A549 (cell line): ENCODE results near the gene WWP2. TPM values are rescaled to one million over a fixed set of nuclear protein-coding genes. Genes with fewer than 3 reads are reported as not detected.

Experiments
- ATAC-seq, 2 experiments: fragments of 200-7000 bp in 1 of 2; fragments of >200 bp in 1 of 2; cut with Nextera tagmentation in 1 of 2; cut with Tn5 transposase in 1 of 2; 3 replicates each; pipeline versions ENCODE4 v1.8.0 to v1.9.1; 2018 to 2020; ENCODE audit warnings: mild to moderate bottlenecking in 1 of 2, moderate library complexity in 1 of 2
- CTCF ChIA-PET: fragments of 300-600 bp; sonication (Branson Sonifier 250); formaldehyde crosslinking; extraction: SDS; loops from one replicate; lab custom pipeline; 2021; ENCODE audit warnings: antibody characterized with exemption, inconsistent platforms; lab: Yijun Ruan, JAX
- POLR2A ChIA-PET: fragments of 350-600 bp; formaldehyde crosslinking; extraction: SDS; loops from one replicate; lab custom pipeline; 2021; ENCODE audit warnings: antibody characterized with exemption, inconsistent platforms; lab: Yijun Ruan, JAX
- DNase-seq, 2 experiments: peaks; one replicate each; pipeline versions ENCODE4 v3.0.0 to v3.0.0-alpha.2; 2011 to 2016; ENCODE audit warnings: low read depth in 1 of 2, low spot score in 1 of 2
- FAIRE-seq: peaks from 2 replicates; lab custom pipeline; 2011; peaks lifted over from hg19 to GRCh38; lab: Jason Lieb, UNC
- H3K27ac ChIP-seq, 2 experiments: fragments of >200 bp; sonication (Bioruptor Twin); formaldehyde crosslinking; 3 replicates each; pipeline ENCODE4 v1.5.1; 2016 to 2017
- H3K4me1 ChIP-seq: fragments of >200 bp; sonication (Bioruptor Twin); formaldehyde crosslinking; 3 replicates; pipeline ENCODE4 v1.6.1; 2016
- H3K4me2 ChIP-seq: fragments of >200 bp; sonication (Bioruptor Twin); formaldehyde crosslinking; 3 replicates; pipeline ENCODE4 v1.6.1; 2016
- H3K4me3 ChIP-seq: fragments of >200 bp; sonication (Bioruptor Twin); formaldehyde crosslinking; 3 replicates; pipeline ENCODE4 v1.5.1; 2016
- H3K9me3 ChIP-seq: fragments of >200 bp; sonication (Bioruptor Twin); formaldehyde crosslinking; 3 replicates; pipeline ENCODE4 v1.6.1; 2016
- BCL3 ChIP-seq: fragments of >200 bp; sonication (Bioruptor Twin); formaldehyde crosslinking; IDR thresholded peaks from 3 replicates; pipeline ENCODE4 v1.6.1; 2016
- CTCF ChIP-seq: fragments of >200 bp; sonication (Bioruptor Twin); formaldehyde crosslinking; IDR thresholded peaks from 3 replicates; pipeline ENCODE4 v1.5.1; 2016
- EHMT2 ChIP-seq: fragments of 200-600 bp; sonication (generic); IDR thresholded peaks from 2 replicates; pipeline ENCODE4 v1.6.1; 2016; ENCODE audit warnings: antibody characterized with exemption, low read depth, mild to moderate bottlenecking, moderate library complexity
- ELK1 ChIP-seq: fragments of 150-350 bp; IDR thresholded peaks from 2 replicates; pipeline ENCODE4 v1.6.1; 2014; ENCODE audit warnings: low read depth, mild to moderate bottlenecking, low read length
- EP300 ChIP-seq, 2 experiments: fragments of >200 bp; sonication (Bioruptor Twin); formaldehyde crosslinking; IDR thresholded peaks; 2 replicates in 1 of 2; 3 replicates in 1 of 2; pipeline ENCODE4 v1.6.1; 2016 to 2017
- FOXS1 ChIP-seq: fragments of 250-450 bp; sonication (Bioruptor Pico); IDR thresholded peaks from 2 replicates; pipeline ENCODE4 v1.5.0; 2020; ENCODE audit warnings: mild to moderate bottlenecking, moderate library complexity
- GATA3 ChIP-seq: IDR thresholded peaks from 2 replicates; pipeline ENCODE4 v1.6.1; 2012; ENCODE audit warnings: borderline replicate concordance
- HDAC2 ChIP-seq: fragments of 200-600 bp; sonication (generic); IDR thresholded peaks from 2 replicates; pipeline ENCODE4 v1.6.1; 2016
- HEYL ChIP-seq: fragments of 250-450 bp; sonication (Bioruptor Pico); IDR thresholded peaks from 2 replicates; pipeline ENCODE4 v1.8.0; 2021; ENCODE audit warnings: mild to moderate bottlenecking, moderate library complexity
- JUN ChIP-seq, 2 experiments: fragments of >200 bp; sonication (Bioruptor Twin); formaldehyde crosslinking; IDR thresholded peaks; 2 replicates in 1 of 2; 3 replicates in 1 of 2; pipeline ENCODE4 v1.6.1; 2016 to 2017
- JUNB ChIP-seq: fragments of >200 bp; sonication (Bioruptor Twin); formaldehyde crosslinking; IDR thresholded peaks from 2 replicates; pipeline ENCODE4 v1.6.1; 2016
- MAFK ChIP-seq: fragments of 450-650 bp; IDR thresholded peaks from 2 replicates; pipeline ENCODE4 v1.6.1; 2014; ENCODE audit not compliant: partially characterized antibody
- MYC ChIP-seq: IDR thresholded peaks from 2 replicates; pipeline ENCODE4 v1.6.1; 2012; ENCODE audit warnings: mild to moderate bottlenecking, inconsistent platforms, low read length, improper control_type of control experiment, borderline replicate concordance
- NFE2L2 ChIP-seq: fragments of 150-350 bp; conservative IDR thresholded peaks from 2 replicates; pipeline ENCODE4 v1.6.1; 2014; ENCODE audit warnings: low read length
- RAD21 ChIP-seq, 2 experiments: fragments of >200 bp in 1 of 2; sonication (Bioruptor Twin) in 1 of 2; formaldehyde crosslinking in 1 of 2; IDR thresholded peaks in 1 of 2; conservative IDR thresholded peaks in 1 of 2; 2 replicates in 1 of 2; 3 replicates in 1 of 2; pipeline ENCODE4 v1.6.1; 2012 to 2018; ENCODE audit warnings: inconsistent platforms in 1 of 2
- RCOR1 ChIP-seq: fragments of 150-350 bp; IDR thresholded peaks from 2 replicates; pipeline ENCODE4 v1.6.1; 2014; ENCODE audit warnings: antibody characterized with exemption, low read length, low read depth
- REST ChIP-seq: fragments of 200-600 bp; sonication (generic); IDR thresholded peaks from 2 replicates; pipeline ENCODE4 v1.6.1; 2016; ENCODE audit warnings: antibody characterized with exemption, mild to moderate bottlenecking, moderate library complexity
- RFX5 ChIP-seq: fragments of 450-650 bp; IDR thresholded peaks from 2 replicates; pipeline ENCODE4 v1.7.1; 2014; ENCODE audit warnings: antibody characterized with exemption, mild to moderate bottlenecking, moderate library complexity
- SMC3 ChIP-seq: fragments of >200 bp; sonication (Bioruptor Twin); formaldehyde crosslinking; IDR thresholded peaks from 3 replicates; pipeline ENCODE4 v1.6.1; 2018; ENCODE audit warnings: inconsistent platforms
- SREBF2 ChIP-seq: fragments of 450-650 bp; IDR thresholded peaks from 2 replicates; pipeline ENCODE4 v1.6.1; 2014; ENCODE audit warnings: mild to moderate bottlenecking, moderate library complexity
- ZFP36 ChIP-seq: fragments of 450-650 bp; IDR thresholded peaks from 2 replicates; pipeline ENCODE4 v1.6.1; 2014; ENCODE audit warnings: borderline replicate concordance; ENCODE audit not compliant: partially characterized antibody
- WGBS: methylation state at CpG from one replicate; pipeline ENCODE4 v1.1.6; 2017; ENCODE audit errors: missing lambda C conversion rate; 5-methylcytosine and 5-hydroxymethylcytosine counted together
- polyA plus RNA-seq, 4 experiments: library from polyadenylated mRNA; depleted of rRNA in 3 of 4; stranded (reverse); fragments of >200 nt; fragmentation: RNase III in 1 of 4; extraction: RNeasy Plus Mini Kit Qiagen cat#74134 plus additional on column Dnase treatment in 1 of 4; gene quantifications; 2 replicates in 3 of 4; 3 replicates in 1 of 4; pipeline ENCODE4 v1.2.3, GENCODE V29; 2011 to 2017

WWP2 gene
- polyA plus RNA-seq, 2 of the 4 experiments (the other 2 are of a cell fraction): 16.1 to 16.2 TPM

- no peak for TF ChIP-seq REST
- no peak for TF ChIP-seq BCL3
- no peak for TF ChIP-seq EP300 (IDR thresholded peaks at IDR 0.05)
- TF ChIP-seq ZFP36: no peak
Observed at GRCh38 chr16:69845181-69845580, 83.0 kb downstream of the WWP2 start (continued).

GRCh38 chr16:69847643-69848042 lies 85.5 kb downstream of the WWP2 start:
- no peak for DNase-seq
- POLR2A ChIA-PET: no interaction called here
- WGBS: 94% methylated on average over 5 of the region's 5 CpGs
- Histone ChIP-seq H3K4me3 (no peak overlapping the region), H3K9me3 (no peaks in the 10 kb centered on the region)
- no peak for ATAC-seq
- no peak for TF ChIP-seq JUN (IDR thresholded peaks at IDR 0.05)
- TF ChIP-seq RCOR1: no peak
- no peak for TF ChIP-seq CTCF
- TF ChIP-seq, all 56 proteins: peak for 0
- FAIRE-seq: no peak
- CTCF ChIA-PET: interaction anchor here (1.3 to 2.3 kb wide), 2 partner anchors 12 to 51 kb away, joined by 4 to 13 read pairs; no protein-coding TSS in a partner anchor
- Histone ChIP-seq H3K4me1 (no peaks in the 10 kb centered on the region), H3K27ac (no peak overlapping the region), H3K4me2 (no peak overlapping the region)

- Histone ChIP-seq H3K9me3 (no peaks in the 10 kb centered on the region), H3K4me1 (no peaks in the 10 kb centered on the region), H3K27ac (no peak overlapping the region), H3K4me3 (no peak overlapping the region), H3K4me2 (no peak overlapping the region)
- ChIA-PET CTCF (interaction anchor here (0.7 to 2.3 kb wide), 5 partner anchors 8 to 94 kb away, joined by 3 to 13 read pairs (median 4); partner anchors contain the start of gene NOB1), POLR2A (no interaction called here)
- ATAC-seq (no peak), FAIRE-seq (no peak), DNase-seq (no peak)
- WGBS: 79% methylated on average over 8 of the region's 8 CpGs
- TF ChIP-seq GATA3 (no peak), MAFK (peak; percentile 3)
Observed at GRCh38 chr16:69848637-69849545, 86.8 kb downstream of the WWP2 start.

GRCh38 chr16:69851491-69852240 lies 89.5 kb downstream of the WWP2 start:
- Histone ChIP-seq H3K4me2 (no peak overlapping the region), H3K4me1 (no peaks in the 10 kb centered on the region), H3K27ac (no peak overlapping the region), H3K4me3 (no peak overlapping the region), H3K9me3 (no peaks in the 10 kb centered on the region)
- FAIRE-seq (no peak), DNase-seq (no peak), ATAC-seq (no peak)
- ChIA-PET CTCF (interaction anchor here (0.6 to 2.1 kb wide), 6 partner anchors 10 to 79 kb away, joined by 3 to 6 read pairs (median 4); no protein-coding TSS in a partner anchor), POLR2A (no interaction called here)
- WGBS: 78% methylated on average over 13 of the region's 13 CpGs
- TF ChIP-seq HEYL (no peak), SMC3 (no peak), GATA3 (no peak), SREBF2 (no peak), EHMT2 (no peak), FOXS1 (no peak), MYC (no peak), RCOR1 (no peak), JUNB (no peak), NFE2L2 (no peak), RAD21 (conservative IDR thresholded peaks at IDR 0.05 in 1 of 2, IDR thresholded peaks at IDR 0.05 in 1 of 2) (no peak), HDAC2 (no peak), ELK1 (no peak), RFX5 (no peak)
